OCI-LY7 (cell line): ENCODE results near the gene C1orf159. TPM values are rescaled to one million over a fixed set of nuclear protein-coding genes. Genes with fewer than 3 reads are reported as not detected.

Experiments
- BruUV-seq: library from RNA; stranded (reverse); fragments of 400-500 nt; replicated peaks from 2 replicates; lab custom pipeline; 2021; lab: Mats Ljungman, UMichigan
- CTCF ChIA-PET: fragments of 300-600 bp; sonication (Branson Sonifier 250); formaldehyde crosslinking; loops from one replicate; lab custom pipeline; 2022; ENCODE audit warnings: antibody characterized with exemption; ENCODE audit not compliant: unreplicated experiment; lab: Charles Lee
- POLR2A ChIA-PET: fragments of 300-600 bp; sonication (Branson Sonifier 250); formaldehyde crosslinking; loops from one replicate; lab custom pipeline; 2022; ENCODE audit warnings: antibody characterized with exemption; lab: Charles Lee
- DNase-seq: peaks from one replicate; pipeline ENCODE4 v3.0.0-alpha.2; 2015; ENCODE audit warnings: low spot score
- H2AFZ ChIP-seq: fragments of 200-600 bp; sonication (generic), shearing (Covaris generic); 2 replicates; pipeline ENCODE4 v1.6.1; 2014; ENCODE audit warnings: mild to moderate bottlenecking, antibody characterized with exemption, low read length, moderate library complexity
- H3K27ac ChIP-seq: fragments of 200-600 bp; sonication (generic); 2 replicates; pipeline ENCODE4 v1.5.1; 2014; ENCODE audit warnings: mixed run types, low read depth, mild to moderate bottlenecking, moderate library complexity, low read length, inconsistent platforms; ENCODE audit not compliant: poor library complexity, severe bottlenecking
- H3K36me3 ChIP-seq: fragments of 200-600 bp; sonication (generic); 2 replicates; pipeline ENCODE4 v1.6.1; 2014; ENCODE audit warnings: mild to moderate bottlenecking, antibody characterized with exemption, low read length, moderate library complexity, mixed read lengths; ENCODE audit not compliant: insufficient read depth
- H3K4me1 ChIP-seq: fragments of 200-600 bp; sonication (generic); 2 replicates; pipeline ENCODE4 v1.5.1; 2014; ENCODE audit warnings: mild to moderate bottlenecking, low read length; ENCODE audit not compliant: insufficient read depth, poor library complexity, severe bottlenecking
- H3K4me2 ChIP-seq: fragments of 200-600 bp; sonication (generic); 2 replicates; pipeline ENCODE4 v1.6.1; 2014; ENCODE audit warnings: mild to moderate bottlenecking, low read length
- H3K4me3 ChIP-seq: fragments of 200-600 bp; sonication (generic); 2 replicates; pipeline ENCODE4 v1.5.1; 2014; ENCODE audit warnings: mild to moderate bottlenecking, low read depth, low read length; ENCODE audit not compliant: poor library complexity, severe bottlenecking
- H3K79me2 ChIP-seq: fragments of 200-600 bp; sonication (generic); 2 replicates; pipeline ENCODE4 v1.6.1; 2016; ENCODE audit warnings: low read depth, mild to moderate bottlenecking, low read length, moderate library complexity, mixed read lengths; ENCODE audit not compliant: insufficient read depth
- H3K9me2 ChIP-seq: fragments of 200-600 bp; sonication (generic); 2 replicates; pipeline ENCODE4 v1.6.1; 2016; ENCODE audit warnings: mild to moderate bottlenecking, low read length, mixed read lengths; ENCODE audit not compliant: insufficient read depth
- H3K9me3 ChIP-seq: fragments of 200-600 bp; sonication (generic); 2 replicates; pipeline ENCODE4 v1.6.1; 2014; ENCODE audit warnings: mild to moderate bottlenecking, mixed run types, low read length, mixed read lengths
- H4K20me1 ChIP-seq: fragments of 200-600 bp; sonication (generic); 2 replicates; pipeline ENCODE4 v1.6.1; 2014; ENCODE audit warnings: mild to moderate bottlenecking, antibody characterized with exemption, low read length, moderate library complexity, mixed read lengths; ENCODE audit not compliant: insufficient read depth
- EZH2phosphoT487 ChIP-seq: fragments of 200-600 bp; sonication (generic); IDR thresholded peaks from 2 replicates; pipeline ENCODE4 v1.6.1; 2018; ENCODE audit warnings: low read depth, borderline replicate concordance, mild to moderate bottlenecking, mixed run types, antibody characterized with exemption, low read length, moderate library complexity, mixed read lengths
- intact Hi-C: fragments of 100-400 bp; cut with micrococcal nuclease; formaldehyde crosslinking; loops from one replicate; pipeline ENCODE4 v1.10.0; 2022; ENCODE audit not compliant: unreplicated experiment
- total RNA-seq, 2 experiments: library from RNA; depleted of rRNA in 1 of 2; stranded (reverse); fragments of >200 nt in 1 of 2; shearing (Covaris generic) in 1 of 2; gene quantifications; 2 replicates each; pipeline ENCODE4 v1.2.3, GENCODE V29; 2014 to 2022
- TF ChIP-seq, protein P1 (sequence below): fragments of 200-600 bp; sonication (generic); conservative IDR thresholded peaks from 2 replicates; pipeline ENCODE4 v1.5.1; 2014; ENCODE audit warnings: mild to moderate bottlenecking, antibody characterized with exemption, low read length, moderate library complexity, mixed read lengths

Gene C1orf159
- total RNA-seq, 2 experiments from 2014 or later: 24.5 to 27.6 TPM

- ChIA-PET CTCF (no interaction called here), POLR2A (no interaction called here)
- H3K9me3 ChIP-seq: no peaks in the 10 kb centered on the region
- H3K4me3 ChIP-seq: no peak overlapping the region
- no peak for DNase-seq
- no peaks in the 10 kb centered on the region for H4K20me1 ChIP-seq
- no TSS peak for BruUV-seq
- no peaks in the 10 kb centered on the region for H3K9me2 ChIP-seq
- peaks cover 7% of the 10 kb centered on the region for H3K4me1 ChIP-seq
- no peak overlapping the region for H2AFZ ChIP-seq
- no peaks in the 10 kb centered on the region for H3K79me2 ChIP-seq
- TF ChIP-seq, protein P1, sequence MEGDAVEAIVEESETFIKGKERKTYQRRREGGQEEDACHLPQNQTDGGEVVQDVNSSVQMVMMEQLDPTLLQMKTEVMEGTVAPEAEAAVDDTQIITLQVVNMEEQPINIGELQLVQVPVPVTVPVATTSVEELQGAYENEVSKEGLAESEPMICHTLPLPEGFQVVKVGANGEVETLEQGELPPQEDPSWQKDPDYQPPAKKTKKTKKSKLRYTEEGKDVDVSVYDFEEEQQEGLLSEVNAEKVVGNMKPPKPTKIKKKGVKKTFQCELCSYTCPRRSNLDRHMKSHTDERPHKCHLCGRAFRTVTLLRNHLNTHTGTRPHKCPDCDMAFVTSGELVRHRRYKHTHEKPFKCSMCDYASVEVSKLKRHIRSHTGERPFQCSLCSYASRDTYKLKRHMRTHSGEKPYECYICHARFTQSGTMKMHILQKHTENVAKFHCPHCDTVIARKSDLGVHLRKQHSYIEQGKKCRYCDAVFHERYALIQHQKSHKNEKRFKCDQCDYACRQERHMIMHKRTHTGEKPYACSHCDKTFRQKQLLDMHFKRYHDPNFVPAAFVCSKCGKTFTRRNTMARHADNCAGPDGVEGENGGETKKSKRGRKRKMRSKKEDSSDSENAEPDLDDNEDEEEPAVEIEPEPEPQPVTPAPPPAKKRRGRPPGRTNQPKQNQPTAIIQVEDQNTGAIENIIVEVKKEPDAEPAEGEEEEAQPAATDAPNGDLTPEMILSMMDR: no peak
- no peaks in the 10 kb centered on the region for H3K36me3 ChIP-seq
- intact Hi-C loops: no loop called here
- H3K27ac ChIP-seq: no peak overlapping the region
- H3K4me2 ChIP-seq: no peak overlapping the region
Measured at GRCh38 chr1:1043921-1044320, 72.0 kb downstream of the C1orf159 start.

DNA sequence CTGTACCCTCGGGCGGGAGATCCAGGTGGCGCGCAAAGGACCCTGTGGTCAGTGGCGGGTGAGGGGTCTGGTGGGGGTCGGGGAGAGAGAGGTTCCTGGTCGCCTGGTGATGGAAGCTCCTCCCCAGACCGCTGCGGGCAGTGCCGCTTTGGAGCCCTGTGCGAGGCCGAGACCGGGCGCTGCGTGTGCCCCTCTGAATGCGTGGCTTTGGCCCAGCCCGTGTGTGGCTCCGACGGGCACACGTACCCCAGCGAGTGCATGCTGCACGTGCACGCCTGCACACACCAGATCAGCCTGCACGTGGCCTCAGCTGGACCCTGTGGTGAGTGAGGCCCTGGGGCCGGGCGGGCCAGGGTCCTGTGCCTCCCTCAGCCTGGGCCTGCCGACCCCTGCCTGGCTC, 72.5 kb downstream of the C1orf159 start:
- H2AFZ ChIP-seq: no peak overlapping the region
- no peaks in the 10 kb centered on the region for H3K9me3 ChIP-seq
- H3K4me2 ChIP-seq: no peak overlapping the region
- no TSS peak for BruUV-seq
- ChIA-PET CTCF (no interaction called here), POLR2A (no interaction called here)
- TF ChIP-seq, protein P1: no peak
- no peak for TF ChIP-seq EZH2phosphoT487
- no peak overlapping the region for H3K4me3 ChIP-seq
- no peaks in the 10 kb centered on the region for H3K9me2 ChIP-seq
- peaks cover 10% of the 10 kb centered on the region for H3K4me1 ChIP-seq
- H3K27ac ChIP-seq: no peak overlapping the region
- no peaks in the 10 kb centered on the region for H4K20me1 ChIP-seq
- intact Hi-C loops: no loop called here
- no peaks in the 10 kb centered on the region for H3K79me2 ChIP-seq
- H3K36me3 ChIP-seq: no peaks in the 10 kb centered on the region
- DNase-seq: no peak

GRCh38 chr1:1042835-1043234, 73.1 kb downstream of the C1orf159 start:
- TF ChIP-seq, protein P1: no peak
- TF ChIP-seq EZH2phosphoT487: no peak
- H3K79me2 ChIP-seq: no peaks in the 10 kb centered on the region
- no peak overlapping the region for H3K27ac ChIP-seq
- no peaks in the 10 kb centered on the region for H3K36me3 ChIP-seq
- CTCF ChIA-PET: no interaction called here
- POLR2A ChIA-PET: no interaction called here
- H3K4me3 ChIP-seq: no peak overlapping the region
- no peak overlapping the region for H2AFZ ChIP-seq
- intact Hi-C loops: no loop called here
- H3K4me2 ChIP-seq: no peak overlapping the region
- H4K20me1 ChIP-seq: no peaks in the 10 kb centered on the region
- H3K4me1 ChIP-seq: peaks cover 10% of the 10 kb centered on the region
- BruUV-seq: no TSS peak
- no peaks in the 10 kb centered on the region for H3K9me2 ChIP-seq
- H3K9me3 ChIP-seq: no peaks in the 10 kb centered on the region
- DNase-seq: no peak
